Heart left ventricle (tissue), 13 donors: ENCODE results near the gene KRT80.

Experiments used
- POLR2A ChIP-seq, 2 donors: fragments of 450-650 bp; IDR thresholded peaks; one replicate each; pipeline ENCODE4 v1.6.1; 2017; ENCODE audit warnings: antibody characterized with exemption in 2 of 2, mild to moderate bottlenecking in 2 of 2, moderate library complexity in 2 of 2
- TF ChIP-seq, protein P1 (sequence below), 12 donors: fragments of 200-600 bp; sonication (generic) in 4 of 12; IDR thresholded peaks; one replicate each; pipeline versions ENCODE4 v1.5.0 to v1.8.0; 2018 to 2022; ENCODE audit warnings: antibody characterized with exemption in 12 of 12, mild to moderate bottlenecking in 5 of 12
- donor health status: ischemic (EF 13 %, LVEDD 7.1; RV severe dilation, severe dysfunction).
- donor health status: DM: no; HTN: yes; CAD: no.
- donor health status: DM: no; HTN: no; CAD: no.
- donor health status: ischemic (EF 25% LVEDD 6.9; RV normal size, moderate dysfunction).
- donor health status: ischemic (EF 25% LVEDD 5.7; RV mildly dilated, moderate dysfunction).
- donor health status: ischemic (EF 35%, LVEDD 5.7; RV mildly dilated, moderate dysfunction).
- donor health status: nonischemic (EF 11% LVEDD 7.7; RV severe dilation, severe dysfunction).
- donor health status: DM: yes; HTN: yes; CAD: no.
- donor health status: PGD.
- donor health status: ischemic (EF 29% LVEDD 5.4; RV normal size, mild dysfunction).
- donor health status: nonischemic (EF 23%, LVEDD 6.1; RV moderate dilation, normal function).

DNA sequence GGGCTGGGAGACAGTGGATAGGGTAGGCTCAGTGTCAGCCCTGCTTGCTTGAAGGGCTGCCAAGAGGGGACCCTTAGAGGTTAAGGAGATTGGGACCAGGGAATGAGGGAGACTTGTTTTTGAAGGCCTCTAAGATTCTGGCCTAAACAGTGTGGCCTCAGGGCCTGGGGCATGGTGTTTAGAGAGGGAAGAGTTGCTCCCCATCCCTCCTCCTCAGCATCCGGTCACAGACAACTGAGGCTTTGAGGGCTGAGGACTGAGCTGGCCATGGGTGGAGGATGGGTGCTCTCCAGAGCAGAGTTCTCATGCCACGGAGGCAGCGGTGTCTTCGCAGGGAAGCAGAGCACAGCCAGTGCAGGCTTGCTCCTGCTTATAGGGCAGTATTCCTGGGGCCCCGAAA is 49.4 kb downstream of the KRT80 start:
- TF ChIP-seq, protein P1, sequence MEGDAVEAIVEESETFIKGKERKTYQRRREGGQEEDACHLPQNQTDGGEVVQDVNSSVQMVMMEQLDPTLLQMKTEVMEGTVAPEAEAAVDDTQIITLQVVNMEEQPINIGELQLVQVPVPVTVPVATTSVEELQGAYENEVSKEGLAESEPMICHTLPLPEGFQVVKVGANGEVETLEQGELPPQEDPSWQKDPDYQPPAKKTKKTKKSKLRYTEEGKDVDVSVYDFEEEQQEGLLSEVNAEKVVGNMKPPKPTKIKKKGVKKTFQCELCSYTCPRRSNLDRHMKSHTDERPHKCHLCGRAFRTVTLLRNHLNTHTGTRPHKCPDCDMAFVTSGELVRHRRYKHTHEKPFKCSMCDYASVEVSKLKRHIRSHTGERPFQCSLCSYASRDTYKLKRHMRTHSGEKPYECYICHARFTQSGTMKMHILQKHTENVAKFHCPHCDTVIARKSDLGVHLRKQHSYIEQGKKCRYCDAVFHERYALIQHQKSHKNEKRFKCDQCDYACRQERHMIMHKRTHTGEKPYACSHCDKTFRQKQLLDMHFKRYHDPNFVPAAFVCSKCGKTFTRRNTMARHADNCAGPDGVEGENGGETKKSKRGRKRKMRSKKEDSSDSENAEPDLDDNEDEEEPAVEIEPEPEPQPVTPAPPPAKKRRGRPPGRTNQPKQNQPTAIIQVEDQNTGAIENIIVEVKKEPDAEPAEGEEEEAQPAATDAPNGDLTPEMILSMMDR (IDR thresholded peaks at IDR 0.05): no peak
- TF ChIP-seq POLR2A (IDR thresholded peaks at IDR 0.05): no peak
